GM19395 (cell line): Measurements from ENCODE around the gene PRLR.
"Not testable (repeated sequence)": the region's sequence is repeated elsewhere in the genome, so short reads cannot be mapped to it uniquely, and the experiment has no call there.

Source experiments
- ATAC-seq: cut with Tn5 transposase; IDR thresholded peaks from one replicate; pipeline ENCODE4 v1.9.1; 2021; ENCODE audit warnings: mild to moderate bottlenecking, moderate library complexity; ENCODE audit not compliant: unreplicated experiment

Gene PRLR

GRCh38 chr5:35198686-35199085 lies 31.6 kb downstream of the PRLR start:
- no peak for ATAC-seq

- no peak for ATAC-seq
These were observed 32.2 kb downstream of the PRLR start for GRCh38 chr5:35198075-35198474.

- no peak for ATAC-seq
These were observed 32.9 kb downstream of the PRLR start for GRCh38 chr5:35197351-35197750.

- ATAC-seq, result no peak
These were observed 34.8 kb downstream of the PRLR start for GRCh38 chr5:35195472-35195852.

- peak; percentile 98 for ATAC-seq
These were observed 35.4 kb downstream of the PRLR start for GRCh38 chr5:35194635-35195471.

- no peak for ATAC-seq
These were observed 37.8 kb downstream of the PRLR start for GRCh38 chr5:35192506-35192905.

- ATAC-seq, result not testable (repeated sequence)
These were observed 40.5 kb downstream of the PRLR start for GRCh38 chr5:35189801-35190200.

GRCh38 chr5:35188031-35188457 lies 42.2 kb downstream of the PRLR start:
- no peak for ATAC-seq

GRCh38 chr5:35187621-35188020 lies 42.7 kb downstream of the PRLR start:
- not testable (repeated sequence) for ATAC-seq

- no peak for ATAC-seq
These were observed 43.5 kb downstream of the PRLR start for GRCh38 chr5:35186749-35187148.

GRCh38 chr5:35185518-35185917 lies 44.8 kb downstream of the PRLR start:
- no peak for ATAC-seq

- ATAC-seq, result no peak
These were observed 46.7 kb downstream of the PRLR start for GRCh38 chr5:35183556-35183955.

GRCh38 chr5:35182910-35183535 lies 47.3 kb downstream of the PRLR start:
- ATAC-seq, result peak; percentile 72

- ATAC-seq, result no peak
These were observed 47.8 kb downstream of the PRLR start for GRCh38 chr5:35182486-35182885.

- ATAC-seq, result no peak
These were observed 50.2 kb downstream of the PRLR start for GRCh38 chr5:35180046-35180445.

- no peak for ATAC-seq
These were observed 52.5 kb downstream of the PRLR start for GRCh38 chr5:35177783-35178182.

- no peak for ATAC-seq
These were observed 57.8 kb downstream of the PRLR start for GRCh38 chr5:35172533-35172932.

- ATAC-seq, result no peak
These were observed 58.3 kb downstream of the PRLR start for GRCh38 chr5:35171991-35172390.

- no peak for ATAC-seq
These were observed 59.2 kb downstream of the PRLR start for GRCh38 chr5:35171078-35171477.

GRCh38 chr5:35166043-35166442 lies 64.2 kb downstream of the PRLR start:
- no peak for ATAC-seq

GRCh38 chr5:35164860-35165542 lies 65.3 kb downstream of the PRLR start:
- ATAC-seq, result no peak

GRCh38 chr5:35163710-35164033 lies 66.6 kb downstream of the PRLR start:
- ATAC-seq, result no peak
